Measurements from ENCODE around the gene MAP3K10.

Gene MAP3K10

GRCh38 chr19:40191836-40192646, 815 bp downstream of the MAP3K10 start:
- Histone ChIP-seq H3K36me3 (replicated peaks) (no peaks in the 10 kb centered on the region; the same call in 1 of the 2 replicates), H3K4me3 (peak overlapping the region; percentile 49), H3K9me3 (no peaks in the 10 kb centered on the region), H3K27me3 (ENCODE audit: low read depth) (no peaks in the 10 kb centered on the region), H3K4me1 (peaks cover 2% of the 10 kb centered on the region; the same call in 1 of the 2 replicates)
- in situ Hi-C loops (cut with MboI; ENCODE audit: low sequenced_read_pairs) = no loop called here
- peak; percentile 29 to 68 for DNase-seq (ENCODE audit: low spot score in 2 of 2)

DNA sequence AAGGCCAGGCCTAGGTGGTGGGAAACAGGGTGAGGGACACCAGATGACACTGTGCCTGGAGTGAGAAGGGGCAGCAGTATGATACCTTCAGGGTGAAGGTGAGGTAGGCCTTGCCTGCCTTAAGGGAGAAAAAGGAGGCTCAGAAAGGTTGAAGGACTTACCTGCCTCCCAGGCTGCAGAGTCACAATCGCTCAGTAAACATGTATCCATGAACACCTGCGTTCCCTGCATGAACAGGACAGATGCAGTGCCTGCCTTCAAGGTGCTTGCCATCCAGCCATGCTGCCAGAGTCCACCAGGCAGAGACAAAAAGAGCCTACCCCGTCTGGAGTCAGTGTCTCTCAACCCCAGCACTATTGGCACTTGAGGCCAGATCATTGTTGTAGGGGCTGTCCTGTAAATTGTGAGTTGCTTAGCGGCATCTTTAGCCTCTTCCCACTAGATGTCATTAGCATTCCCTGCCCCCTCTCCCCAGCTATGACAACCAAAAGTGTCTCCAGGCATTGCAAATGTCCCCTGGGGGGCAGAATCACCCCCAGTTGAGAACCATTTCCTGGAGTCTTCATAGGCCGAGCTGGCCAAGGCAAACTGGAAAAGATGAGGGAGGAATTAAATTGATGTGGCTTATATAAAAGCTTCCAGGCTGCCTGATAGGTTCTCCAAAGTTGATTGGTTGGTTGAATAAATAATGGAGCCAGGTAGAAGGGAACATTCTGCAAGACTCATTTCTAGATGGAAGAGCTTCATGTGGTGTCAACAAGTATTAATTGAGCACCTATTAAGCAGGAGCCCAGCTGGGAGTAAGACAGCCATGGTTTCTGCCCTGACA, 1.7 kb downstream of the MAP3K10 start:
- no peaks in the 10 kb centered on the region for H3K27me3 ChIP-seq (ENCODE audit: low read depth)
- H3K9me3 ChIP-seq = no peaks in the 10 kb centered on the region
- in situ Hi-C loops (cut with MboI; ENCODE audit: low sequenced_read_pairs) = no loop called here
- peaks cover 2% of the 10 kb centered on the region; the same call in 1 of the 2 replicates for H3K4me1 ChIP-seq
- H3K4me3 ChIP-seq = peak overlapping the region; percentile 49
- no peak for DNase-seq (ENCODE audit: low spot score in 2 of 2)
- no peaks in the 10 kb centered on the region; the same call in 1 of the 2 replicates for H3K36me3 ChIP-seq (replicated peaks)

DNA sequence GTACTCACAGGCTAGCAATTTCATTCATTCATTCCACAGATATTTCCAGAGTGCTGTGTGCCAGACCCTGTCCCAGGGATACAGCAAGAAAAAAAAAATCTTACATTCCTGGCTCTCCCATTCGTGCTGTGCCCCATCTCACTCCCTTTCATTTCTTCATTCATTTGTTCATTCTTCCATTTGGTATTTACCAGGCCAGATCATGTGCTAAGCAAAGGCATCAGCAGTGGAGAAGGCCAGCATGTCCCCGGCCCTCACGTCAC, 2.3 kb downstream of the MAP3K10 start:
- in situ Hi-C loops (cut with MboI; ENCODE audit: low sequenced_read_pairs) = no loop called here
- no peak for DNase-seq (ENCODE audit: low spot score in 2 of 2)
- Histone ChIP-seq H3K4me1 (peaks cover 2% of the 10 kb centered on the region; the same call in 1 of the 2 replicates), H3K36me3 (replicated peaks) (no peaks in the 10 kb centered on the region; the same call in 1 of the 2 replicates), H3K27me3 (ENCODE audit: low read depth) (no peaks in the 10 kb centered on the region), H3K9me3 (no peaks in the 10 kb centered on the region), H3K4me3 (no peak overlapping the region)

DNA sequence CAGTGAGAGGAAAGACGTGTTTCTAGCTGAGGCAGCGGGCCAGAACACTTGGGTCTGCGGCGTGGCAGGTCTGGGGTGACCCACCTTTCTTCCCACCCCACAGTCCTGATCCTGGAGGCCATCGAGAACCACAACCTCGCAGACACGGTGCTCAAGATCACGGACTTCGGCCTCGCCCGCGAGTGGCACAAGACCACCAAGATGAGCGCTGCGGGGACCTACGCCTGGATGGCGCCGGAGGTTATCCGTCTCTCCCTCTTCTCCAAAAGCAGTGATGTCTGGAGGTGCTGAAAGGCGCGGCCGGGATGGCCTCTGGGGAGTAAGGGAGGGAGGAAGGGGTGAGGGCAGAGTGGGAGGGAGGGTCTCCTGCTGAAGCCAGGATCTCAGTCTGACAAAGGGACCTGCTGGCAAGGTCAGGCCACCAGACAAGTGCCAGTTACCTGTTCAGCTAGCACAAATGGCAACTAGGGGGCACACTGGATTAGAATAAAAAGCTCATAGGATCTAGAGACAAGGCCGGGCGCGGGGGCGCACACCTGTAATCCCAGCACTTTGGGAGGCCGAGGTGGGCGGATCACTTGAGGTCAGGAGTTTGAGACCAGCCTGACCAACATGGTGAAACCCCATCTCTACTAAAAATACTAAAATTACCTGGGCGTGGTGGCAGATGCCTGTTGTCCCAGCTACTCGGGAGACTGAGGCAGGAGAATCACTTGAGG, 7.2 kb downstream of the MAP3K10 start:
- Histone ChIP-seq H3K4me3 (no peak overlapping the region), H3K4me1 (no peaks in the 10 kb centered on the region), H3K9me3 (no peaks in the 10 kb centered on the region), H3K27me3 (ENCODE audit: low read depth) (no peaks in the 10 kb centered on the region), H3K36me3 (replicated peaks) (no peaks in the 10 kb centered on the region)
- DNase-seq (ENCODE audit: low spot score in 2 of 2) = no peak
- in situ Hi-C loops (cut with MboI; ENCODE audit: low sequenced_read_pairs) = no loop called here

- H3K9me3 ChIP-seq = no peaks in the 10 kb centered on the region
- no peaks in the 10 kb centered on the region for H3K4me1 ChIP-seq
- in situ Hi-C loops (cut with MboI; ENCODE audit: low sequenced_read_pairs) = no loop called here
- no peak overlapping the region for H3K4me3 ChIP-seq
- H3K27me3 ChIP-seq (ENCODE audit: low read depth) = no peaks in the 10 kb centered on the region
- H3K36me3 ChIP-seq (replicated peaks) = no peaks in the 10 kb centered on the region
- no peak for DNase-seq (ENCODE audit: low spot score in 2 of 2)
Measured at GRCh38 chr19:40200341-40201099, 9.3 kb downstream of the MAP3K10 start.

- H3K9me3 ChIP-seq = no peaks in the 10 kb centered on the region
- no peaks in the 10 kb centered on the region for H3K4me1 ChIP-seq
- no peaks in the 10 kb centered on the region for H3K36me3 ChIP-seq (replicated peaks)
- no peaks in the 10 kb centered on the region for H3K27me3 ChIP-seq (ENCODE audit: low read depth)
- DNase-seq (ENCODE audit: low spot score in 2 of 2) = no peak
- H3K4me3 ChIP-seq = no peak overlapping the region
- in situ Hi-C loops (cut with MboI; ENCODE audit: low sequenced_read_pairs) = no loop called here
Measured at GRCh38 chr19:40204381-40204780, 13.2 kb downstream of the MAP3K10 start.

DNA sequence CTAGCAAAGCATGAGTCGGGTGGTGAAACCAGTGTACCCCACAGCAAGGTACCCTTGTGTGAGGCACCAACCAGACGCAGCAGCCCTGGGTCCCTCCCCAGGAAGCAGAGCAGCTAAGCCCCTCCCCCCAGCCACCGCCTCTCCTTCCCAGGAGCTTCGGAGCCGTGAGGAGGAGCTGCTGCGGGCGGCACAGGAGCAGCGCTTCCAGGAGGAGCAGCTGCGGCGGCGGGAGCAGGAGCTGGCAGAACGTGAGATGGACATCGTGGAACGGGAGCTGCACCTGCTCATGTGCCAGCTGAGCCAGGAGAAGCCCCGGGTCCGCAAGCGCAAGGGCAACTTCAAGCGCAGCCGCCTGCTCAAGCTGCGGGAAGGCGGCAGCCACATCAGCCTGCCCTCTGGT, 14.5 kb downstream of the MAP3K10 start:
- no peak overlapping the region for H3K4me3 ChIP-seq
- H3K9me3 ChIP-seq = no peaks in the 10 kb centered on the region
- in situ Hi-C loops (cut with MboI; ENCODE audit: low sequenced_read_pairs) = no loop called here
- no peaks in the 10 kb centered on the region for H3K27me3 ChIP-seq (ENCODE audit: low read depth)
- no peaks in the 10 kb centered on the region for H3K36me3 ChIP-seq (replicated peaks)
- no peak for DNase-seq (ENCODE audit: low spot score in 2 of 2)
- no peaks in the 10 kb centered on the region for H3K4me1 ChIP-seq

DNA sequence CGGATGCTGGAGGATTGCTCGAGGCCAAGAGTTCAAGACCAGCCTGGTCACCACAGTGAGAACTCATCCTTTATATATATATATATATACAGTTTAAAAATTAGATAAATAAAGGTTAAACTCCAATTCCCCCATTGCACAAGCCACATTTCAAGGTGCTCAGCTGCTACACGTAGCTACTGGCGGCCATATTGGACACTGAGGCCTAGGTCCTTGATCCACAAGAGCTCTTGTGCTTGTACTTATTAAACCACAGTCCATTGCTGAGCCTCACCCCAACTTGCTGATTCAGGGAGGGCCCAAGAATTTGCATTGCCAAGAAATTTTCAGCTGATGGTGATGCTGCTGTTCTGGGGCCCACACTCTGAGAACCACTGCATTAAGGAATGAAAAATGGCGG, 17.4 kb downstream of the MAP3K10 start:
- in situ Hi-C loops (cut with MboI; ENCODE audit: low sequenced_read_pairs) = no loop called here
- Histone ChIP-seq H3K36me3 (replicated peaks) (no peaks in the 10 kb centered on the region), H3K27me3 (ENCODE audit: low read depth) (no peaks in the 10 kb centered on the region), H3K4me1 (no peaks in the 10 kb centered on the region), H3K9me3 (no peaks in the 10 kb centered on the region), H3K4me3 (no peak overlapping the region)
- no peak for DNase-seq (ENCODE audit: low spot score in 2 of 2)

DNA sequence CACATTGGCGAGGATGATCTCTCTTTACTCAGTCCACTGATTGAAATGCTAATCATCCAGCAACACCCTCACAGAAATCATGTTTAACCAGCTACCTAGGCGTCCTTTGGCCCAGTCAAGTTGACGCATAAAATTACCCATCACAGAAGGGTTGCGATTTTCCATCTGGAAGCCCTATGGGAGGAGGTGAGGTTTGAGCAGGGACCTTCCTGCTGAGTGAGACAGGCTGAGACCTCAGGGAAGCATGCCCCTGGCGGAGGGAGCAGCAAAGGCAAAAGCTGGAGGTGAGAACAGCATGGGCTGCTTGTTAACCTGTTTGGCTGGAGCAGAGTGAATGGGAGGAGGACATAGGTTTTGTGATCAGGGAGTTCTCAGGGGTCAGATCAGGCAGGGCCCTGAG, 19.7 kb downstream of the MAP3K10 start:
- Histone ChIP-seq H3K36me3 (replicated peaks) (no peaks in the 10 kb centered on the region), H3K4me3 (no peak overlapping the region), H3K27me3 (ENCODE audit: low read depth) (no peaks in the 10 kb centered on the region), H3K9me3 (no peaks in the 10 kb centered on the region), H3K4me1 (no peaks in the 10 kb centered on the region)
- in situ Hi-C loops (cut with MboI; ENCODE audit: low sequenced_read_pairs) = no loop called here
- no peak for DNase-seq (ENCODE audit: low spot score in 2 of 2)

- peaks cover 16% of the 10 kb centered on the region for H3K27me3 ChIP-seq (ENCODE audit: low read depth)
- H3K4me1 ChIP-seq = no peaks in the 10 kb centered on the region
- H3K9me3 ChIP-seq = no peaks in the 10 kb centered on the region
- H3K36me3 ChIP-seq (replicated peaks) = no peaks in the 10 kb centered on the region
- DNase-seq (ENCODE audit: low spot score in 2 of 2) = no peak
- no peak overlapping the region for H3K4me3 ChIP-seq
- in situ Hi-C loops (cut with MboI; ENCODE audit: low sequenced_read_pairs) = no loop called here
Measured at GRCh38 chr19:40213251-40213829, 22.1 kb downstream of the MAP3K10 start.

DNA sequence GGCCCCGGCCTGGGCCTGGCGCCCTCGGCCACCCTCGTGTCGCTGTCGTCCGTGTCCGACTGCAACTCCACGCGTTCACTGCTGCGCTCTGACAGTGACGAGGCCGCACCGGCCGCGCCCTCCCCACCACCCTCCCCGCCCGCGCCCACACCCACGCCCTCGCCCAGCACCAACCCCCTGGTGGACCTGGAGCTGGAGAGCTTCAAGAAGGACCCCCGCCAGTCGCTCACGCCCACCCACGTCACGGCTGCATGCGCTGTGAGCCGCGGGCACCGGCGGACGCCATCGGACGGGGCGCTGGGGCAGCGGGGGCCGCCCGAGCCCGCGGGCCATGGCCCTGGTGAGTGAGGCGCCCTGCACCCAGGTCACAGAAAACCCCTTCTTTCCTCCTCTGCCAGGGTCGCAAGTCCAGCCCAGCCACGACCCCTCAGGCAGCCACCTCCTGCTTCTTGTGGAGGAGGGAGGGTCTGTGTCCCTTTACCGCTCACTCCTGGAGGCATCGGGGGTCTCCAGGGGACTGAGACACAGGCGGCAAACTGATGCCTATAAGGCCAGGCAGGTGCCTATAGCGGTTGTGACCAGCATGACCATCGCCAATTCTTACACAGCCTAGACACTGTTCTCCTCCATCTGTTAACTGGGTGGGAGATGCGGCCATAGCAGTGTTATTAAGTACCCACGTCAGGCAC, 22.8 kb downstream of the MAP3K10 start:
- H3K4me1 ChIP-seq = no peaks in the 10 kb centered on the region

DNA sequence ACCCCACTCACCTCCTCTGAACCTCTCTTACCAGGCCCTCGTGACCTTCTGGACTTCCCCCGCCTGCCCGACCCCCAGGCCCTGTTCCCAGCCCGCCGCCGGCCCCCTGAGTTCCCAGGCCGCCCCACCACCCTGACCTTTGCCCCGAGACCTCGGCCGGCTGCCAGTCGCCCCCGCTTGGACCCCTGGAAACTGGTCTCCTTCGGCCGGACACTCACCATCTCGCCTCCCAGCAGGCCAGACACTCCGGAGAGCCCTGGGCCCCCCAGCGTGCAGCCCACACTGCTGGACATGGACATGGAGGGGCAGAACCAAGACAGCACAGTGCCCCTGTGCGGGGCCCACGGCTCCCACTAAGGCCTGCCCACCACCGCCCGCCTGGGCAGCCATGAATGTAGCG, 23.7 kb downstream of the MAP3K10 start:
- no peak overlapping the region for H3K4me3 ChIP-seq
- DNase-seq (ENCODE audit: low spot score in 2 of 2) = no peak
- H3K9me3 ChIP-seq = no peaks in the 10 kb centered on the region
- H3K36me3 ChIP-seq (replicated peaks) = no peaks in the 10 kb centered on the region
- peaks cover 32% of the 10 kb centered on the region for H3K27me3 ChIP-seq (ENCODE audit: low read depth)
- no peaks in the 10 kb centered on the region for H3K4me1 ChIP-seq
- in situ Hi-C loops (cut with MboI; ENCODE audit: low sequenced_read_pairs) = no loop called here

More for the DNA sequence above, 22.8 kb downstream of the MAP3K10 start:
- Histone ChIP-seq H3K9me3 (no peaks in the 10 kb centered on the region), H3K27me3 (ENCODE audit: low read depth) (peaks cover 23% of the 10 kb centered on the region), H3K36me3 (replicated peaks) (no peaks in the 10 kb centered on the region), H3K4me3 (no peak overlapping the region)
- DNase-seq (ENCODE audit: low spot score in 2 of 2) = no peak
- in situ Hi-C loops (cut with MboI; ENCODE audit: low sequenced_read_pairs) = no loop called here

Data from HAP-1 (cell line).